Astrocyte (in vitro differentiated cells and primary cell): ENCODE results near the gene ATF3. TPM values are rescaled to one million over a fixed set of nuclear protein-coding genes. Genes with fewer than 3 reads are reported as not detected.

Source experiments
- DNase-seq: peaks from one replicate; pipeline ENCODE4 v3.0.0-alpha.2; 2010; ENCODE audit warnings: low read depth
- FAIRE-seq: peaks from 2 replicates; lab custom pipeline; 2011; peaks lifted over from hg19 to GRCh38; lab: Jason Lieb, UNC
- H2AFZ ChIP-seq: 2 replicates; pipeline ENCODE4 v1.6.0; 2012; ENCODE audit warnings: low read depth, low read length, inconsistent platforms
- H3K27ac ChIP-seq: 2 replicates; pipeline ENCODE4 v1.5.1; 2011; ENCODE audit warnings: low read depth, low read length, inconsistent platforms
- H3K27me3 ChIP-seq: 2 replicates; pipeline ENCODE4 v1.6.0; 2011; ENCODE audit warnings: low read length, inconsistent platforms; ENCODE audit not compliant: insufficient read depth
- H3K36me3 ChIP-seq: 2 replicates; pipeline ENCODE4 v1.5.1; 2011; ENCODE audit warnings: low read length, inconsistent platforms; ENCODE audit not compliant: insufficient read depth
- H3K4me1 ChIP-seq: 2 replicates; pipeline ENCODE4 v1.5.1; 2011; ENCODE audit warnings: low read length, inconsistent platforms; ENCODE audit not compliant: insufficient read depth
- H3K4me2 ChIP-seq: 2 replicates; pipeline ENCODE4 v1.6.0; 2012; ENCODE audit warnings: low read length, inconsistent platforms
- H3K4me3 ChIP-seq: 2 replicates; pipeline ENCODE4 v1.5.1; 2011; ENCODE audit warnings: low read depth, mild to moderate bottlenecking, low read length, inconsistent platforms; ENCODE audit not compliant: insufficient read depth
- H3K79me2 ChIP-seq: 2 replicates; pipeline ENCODE4 v1.6.0; 2012; ENCODE audit warnings: mild to moderate bottlenecking, low read length, inconsistent platforms; ENCODE audit not compliant: insufficient read depth
- H3K9ac ChIP-seq: 2 replicates; pipeline ENCODE4 v1.6.0; 2012; ENCODE audit warnings: mild to moderate bottlenecking, low read length, inconsistent platforms
- H3K9me3 ChIP-seq: 2 replicates; pipeline ENCODE4 v1.5.1; 2012; ENCODE audit warnings: low read depth, mild to moderate bottlenecking, low read length, inconsistent platforms; ENCODE audit not compliant: insufficient read depth
- H4K20me1 ChIP-seq: 2 replicates; pipeline ENCODE4 v1.6.0; 2012; ENCODE audit warnings: low read length, inconsistent platforms; ENCODE audit not compliant: insufficient read depth
- H3K27ac Mint-ChIP-seq: one replicate; pipeline ENCODE4 v1.8.0; 2021; ENCODE audit warnings: mild to moderate bottlenecking, mixed read lengths; ENCODE audit not compliant: unreplicated experiment
- H3K27me3 Mint-ChIP-seq: one replicate; pipeline ENCODE4 v1.8.0; 2021; ENCODE audit warnings: low read depth, mixed read lengths; ENCODE audit not compliant: unreplicated experiment
- H3K36me3 Mint-ChIP-seq: one replicate; pipeline ENCODE4 v1.8.0; 2021; ENCODE audit warnings: low read depth, mixed read lengths; ENCODE audit not compliant: unreplicated experiment
- H3K4me1 Mint-ChIP-seq: one replicate; pipeline ENCODE4 v1.8.0; 2021; ENCODE audit warnings: low read depth, mixed read lengths; ENCODE audit not compliant: unreplicated experiment
- H3K4me3 Mint-ChIP-seq: one replicate; pipeline ENCODE4 v1.8.0; 2021; ENCODE audit warnings: mild to moderate bottlenecking, moderate library complexity, mixed read lengths; ENCODE audit not compliant: unreplicated experiment
- H3K9me3 Mint-ChIP-seq: one replicate; pipeline ENCODE4 v1.8.0; 2021; ENCODE audit warnings: mild to moderate bottlenecking, mixed read lengths; ENCODE audit not compliant: unreplicated experiment
- EZH2 ChIP-seq: IDR thresholded peaks from 2 replicates; pipeline ENCODE4 v1.6.1; 2012; ENCODE audit warnings: mild to moderate bottlenecking, low read length, inconsistent platforms; ENCODE audit not compliant: insufficient read depth
- total RNA-seq: library from RNA; stranded (reverse); gene quantifications from 2 replicates; pipeline ENCODE4 v1.2.1, GENCODE V29; 2021
- TF ChIP-seq, protein P1 (sequence below): IDR thresholded peaks from 2 replicates; pipeline ENCODE4 v1.5.1; 2011; ENCODE audit warnings: low read depth, mild to moderate bottlenecking, inconsistent platforms, low read length, moderate library complexity; ENCODE audit not compliant: insufficient read depth

The ATF3 gene
- total RNA-seq, 1 donor from 2014 or later, result 87.6 TPM

GRCh38 chr1:212629450-212630157, 21.0 kb downstream of the ATF3 start:
- H3K79me2 ChIP-seq, result no peaks in the 10 kb centered on the region
- H3K4me2 ChIP-seq, result no peak overlapping the region
- peaks cover 6% of the 10 kb centered on the region for H3K27me3 ChIP-seq
- H3K4me1 ChIP-seq, result no peaks in the 10 kb centered on the region
- H2AFZ ChIP-seq, result no peak overlapping the region
- H3K27ac ChIP-seq, result no peak overlapping the region
- peaks cover 4% of the 10 kb centered on the region for H3K36me3 Mint-ChIP-seq
- no peak for DNase-seq
- no peak overlapping the region for H3K27ac Mint-ChIP-seq
- TF ChIP-seq, protein P1, sequence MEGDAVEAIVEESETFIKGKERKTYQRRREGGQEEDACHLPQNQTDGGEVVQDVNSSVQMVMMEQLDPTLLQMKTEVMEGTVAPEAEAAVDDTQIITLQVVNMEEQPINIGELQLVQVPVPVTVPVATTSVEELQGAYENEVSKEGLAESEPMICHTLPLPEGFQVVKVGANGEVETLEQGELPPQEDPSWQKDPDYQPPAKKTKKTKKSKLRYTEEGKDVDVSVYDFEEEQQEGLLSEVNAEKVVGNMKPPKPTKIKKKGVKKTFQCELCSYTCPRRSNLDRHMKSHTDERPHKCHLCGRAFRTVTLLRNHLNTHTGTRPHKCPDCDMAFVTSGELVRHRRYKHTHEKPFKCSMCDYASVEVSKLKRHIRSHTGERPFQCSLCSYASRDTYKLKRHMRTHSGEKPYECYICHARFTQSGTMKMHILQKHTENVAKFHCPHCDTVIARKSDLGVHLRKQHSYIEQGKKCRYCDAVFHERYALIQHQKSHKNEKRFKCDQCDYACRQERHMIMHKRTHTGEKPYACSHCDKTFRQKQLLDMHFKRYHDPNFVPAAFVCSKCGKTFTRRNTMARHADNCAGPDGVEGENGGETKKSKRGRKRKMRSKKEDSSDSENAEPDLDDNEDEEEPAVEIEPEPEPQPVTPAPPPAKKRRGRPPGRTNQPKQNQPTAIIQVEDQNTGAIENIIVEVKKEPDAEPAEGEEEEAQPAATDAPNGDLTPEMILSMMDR, result no peak
- no peak for TF ChIP-seq EZH2
- no peak for FAIRE-seq
- no peak overlapping the region for H3K4me3 ChIP-seq
- H3K4me3 Mint-ChIP-seq, result no peak overlapping the region
- peaks cover 9% of the 10 kb centered on the region for H3K9me3 Mint-ChIP-seq
- H3K36me3 ChIP-seq, result no peaks in the 10 kb centered on the region
- H3K27me3 Mint-ChIP-seq, result peaks cover 24% of the 10 kb centered on the region
- H3K4me1 Mint-ChIP-seq, result peaks cover 3% of the 10 kb centered on the region
- no peaks in the 10 kb centered on the region for H4K20me1 ChIP-seq
- no peak overlapping the region for H3K9ac ChIP-seq
- H3K9me3 ChIP-seq, result no peaks in the 10 kb centered on the region

DNA sequence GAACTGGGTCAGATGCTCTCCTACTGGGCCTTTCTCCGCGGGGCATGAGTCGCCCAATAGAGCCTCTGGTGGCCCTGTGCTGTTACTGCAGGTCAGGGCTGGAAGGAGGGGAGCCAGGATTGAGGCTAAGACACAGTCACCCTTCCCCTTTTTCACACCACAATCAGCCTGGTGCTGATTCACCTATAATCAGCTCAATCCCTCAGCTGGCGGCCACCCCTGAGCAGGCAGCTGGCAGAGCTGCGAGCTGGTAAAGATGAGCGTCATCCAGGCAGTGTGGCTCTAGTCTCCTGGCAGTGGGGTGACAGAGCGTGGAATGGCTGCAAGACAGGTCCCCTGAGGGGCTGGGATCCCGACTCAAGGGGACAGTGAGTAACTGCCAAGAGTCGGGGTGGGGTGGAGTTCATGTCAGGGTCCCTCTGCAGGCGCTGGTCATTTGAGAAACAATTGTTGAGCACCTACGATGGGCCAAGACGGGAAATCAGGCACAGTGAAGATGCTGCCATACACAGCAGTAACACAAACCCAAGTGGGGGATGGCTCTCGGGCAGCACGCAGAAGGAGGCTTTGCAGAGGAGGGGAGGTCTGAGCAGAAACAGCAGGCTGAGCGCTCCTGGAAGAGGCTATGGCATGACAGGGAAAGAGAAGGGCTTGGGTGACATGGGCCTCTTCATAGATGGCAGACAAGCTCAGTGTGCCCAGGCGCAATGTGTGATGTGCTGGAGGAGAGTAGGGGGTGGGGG, 21.8 kb downstream of the ATF3 start:
- peaks cover 9% of the 10 kb centered on the region for H3K4me1 Mint-ChIP-seq
- Histone ChIP-seq H3K27me3 (peaks cover 6% of the 10 kb centered on the region), H3K9ac (no peak overlapping the region), H4K20me1 (no peaks in the 10 kb centered on the region), H2AFZ (no peak overlapping the region), H3K9me3 (no peaks in the 10 kb centered on the region), H3K27ac (no peak overlapping the region), H3K4me1 (peaks cover 2% of the 10 kb centered on the region), H3K36me3 (no peaks in the 10 kb centered on the region), H3K4me2 (no peak overlapping the region), H3K4me3 (no peak overlapping the region), H3K79me2 (no peaks in the 10 kb centered on the region)
- no peaks in the 10 kb centered on the region for H3K36me3 Mint-ChIP-seq
- FAIRE-seq, result no peak
- H3K27ac Mint-ChIP-seq, result no peak overlapping the region
- peaks cover 9% of the 10 kb centered on the region for H3K9me3 Mint-ChIP-seq
- H3K4me3 Mint-ChIP-seq, result no peak overlapping the region
- DNase-seq, result no peak
- no peak for TF ChIP-seq EZH2
- TF ChIP-seq, protein P1, result peak; percentile 79
- peaks cover 17% of the 10 kb centered on the region for H3K27me3 Mint-ChIP-seq

DNA sequence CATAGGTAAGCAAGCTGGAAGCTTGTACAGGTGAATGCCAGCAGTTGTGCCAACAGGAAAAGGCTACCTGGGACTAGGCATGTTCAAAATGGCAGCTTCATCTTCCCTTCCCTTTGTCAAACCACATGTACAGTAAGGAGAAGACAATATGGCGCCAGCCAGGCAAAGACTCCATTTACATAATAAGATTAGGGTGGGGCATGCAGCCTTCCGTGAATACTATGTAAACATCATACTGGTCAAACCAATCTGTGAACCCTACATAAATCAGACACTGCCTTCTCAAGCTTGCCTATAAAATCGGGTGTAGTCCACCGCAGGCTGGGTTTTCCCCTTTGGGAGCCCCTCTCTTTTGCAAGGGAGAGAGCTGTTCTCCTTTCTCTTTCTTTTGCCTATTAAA, 24.6 kb downstream of the ATF3 start:
- no peak overlapping the region for H3K4me3 Mint-ChIP-seq
- Histone ChIP-seq H3K79me2 (no peaks in the 10 kb centered on the region), H3K4me2 (no peak overlapping the region), H3K4me1 (peaks cover 26% of the 10 kb centered on the region), H3K27me3 (no peaks in the 10 kb centered on the region), H3K4me3 (no peak overlapping the region), H3K9me3 (no peaks in the 10 kb centered on the region), H4K20me1 (no peaks in the 10 kb centered on the region), H3K27ac (no peak overlapping the region), H2AFZ (no peak overlapping the region), H3K9ac (no peak overlapping the region), H3K36me3 (no peaks in the 10 kb centered on the region)
- no peak overlapping the region for H3K27ac Mint-ChIP-seq
- FAIRE-seq (no peak), DNase-seq (no peak)
- peaks cover 11% of the 10 kb centered on the region for H3K4me1 Mint-ChIP-seq
- H3K27me3 Mint-ChIP-seq, result peaks cover 5% of the 10 kb centered on the region
- TF ChIP-seq, protein P1, result no peak
- no peak for TF ChIP-seq EZH2
- no peaks in the 10 kb centered on the region for H3K36me3 Mint-ChIP-seq
- H3K9me3 Mint-ChIP-seq, result peaks cover 9% of the 10 kb centered on the region
